ENCODE measurements around the gene BRAT1. TPM values are rescaled to one million over a fixed set of nuclear protein-coding genes. Genes with fewer than 3 reads are reported as not detected.
A peak's percentile ranks its signal among the peaks of the same experiment; 100 is the strongest.

Gene BRAT1
- total RNA-seq, 1 donor from 2014 or later = 24.1 TPM

GRCh38 chr7:2526659-2527504, 28.4 kb downstream of the BRAT1 start:
- Histone ChIP-seq H3K4me3 (no peak overlapping the region), H3K9me3 (no peaks in the 10 kb centered on the region), H3K4me1 (peaks cover 84% of the 10 kb centered on the region), H3K27me3 (no peaks in the 10 kb centered on the region), H3K36me3 (peaks cover 23% of the 10 kb centered on the region), H3K27ac (peak overlapping the region; percentile 47)
- TF ChIP-seq, protein P1, sequence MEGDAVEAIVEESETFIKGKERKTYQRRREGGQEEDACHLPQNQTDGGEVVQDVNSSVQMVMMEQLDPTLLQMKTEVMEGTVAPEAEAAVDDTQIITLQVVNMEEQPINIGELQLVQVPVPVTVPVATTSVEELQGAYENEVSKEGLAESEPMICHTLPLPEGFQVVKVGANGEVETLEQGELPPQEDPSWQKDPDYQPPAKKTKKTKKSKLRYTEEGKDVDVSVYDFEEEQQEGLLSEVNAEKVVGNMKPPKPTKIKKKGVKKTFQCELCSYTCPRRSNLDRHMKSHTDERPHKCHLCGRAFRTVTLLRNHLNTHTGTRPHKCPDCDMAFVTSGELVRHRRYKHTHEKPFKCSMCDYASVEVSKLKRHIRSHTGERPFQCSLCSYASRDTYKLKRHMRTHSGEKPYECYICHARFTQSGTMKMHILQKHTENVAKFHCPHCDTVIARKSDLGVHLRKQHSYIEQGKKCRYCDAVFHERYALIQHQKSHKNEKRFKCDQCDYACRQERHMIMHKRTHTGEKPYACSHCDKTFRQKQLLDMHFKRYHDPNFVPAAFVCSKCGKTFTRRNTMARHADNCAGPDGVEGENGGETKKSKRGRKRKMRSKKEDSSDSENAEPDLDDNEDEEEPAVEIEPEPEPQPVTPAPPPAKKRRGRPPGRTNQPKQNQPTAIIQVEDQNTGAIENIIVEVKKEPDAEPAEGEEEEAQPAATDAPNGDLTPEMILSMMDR (IDR thresholded peaks at IDR 0.05) = no peak
- no peak for DNase-seq
- ATAC-seq = no peak
- intact Hi-C loops (cut with DNase I) = no loop called here

- intact Hi-C loops (cut with DNase I) = no loop called here
- no peak for DNase-seq
- Histone ChIP-seq H3K4me3 (no peak overlapping the region), H3K27me3 (no peaks in the 10 kb centered on the region), H3K4me1 (peaks cover 88% of the 10 kb centered on the region), H3K36me3 (peaks cover 23% of the 10 kb centered on the region), H3K9me3 (no peaks in the 10 kb centered on the region), H3K27ac (no peak overlapping the region)
- peak; percentile 3 for ATAC-seq
- TF ChIP-seq, protein P1 (IDR thresholded peaks at IDR 0.05) = no peak
These were observed 29.4 kb downstream of the BRAT1 start for GRCh38 chr7:2525658-2526630.

GRCh38 chr7:2524808-2525657, 30.3 kb downstream of the BRAT1 start:
- Histone ChIP-seq H3K36me3 (peaks cover 23% of the 10 kb centered on the region), H3K27ac (peak overlapping the region; percentile 87), H3K9me3 (no peaks in the 10 kb centered on the region), H3K27me3 (no peaks in the 10 kb centered on the region), H3K4me3 (no peak overlapping the region), H3K4me1 (peaks cover 82% of the 10 kb centered on the region)
- no peak for ATAC-seq
- intact Hi-C loops (cut with DNase I) = no loop called here
- DNase-seq = no peak
- TF ChIP-seq, protein P1 (IDR thresholded peaks at IDR 0.05) = no peak

- DNase-seq (peak; percentile 94), ATAC-seq (peak; percentile 62)
- intact Hi-C loops (cut with DNase I) = no loop called here
- Histone ChIP-seq H3K27me3 (no peaks in the 10 kb centered on the region), H3K27ac (peak overlapping the region; percentile 87), H3K36me3 (peaks cover 23% of the 10 kb centered on the region), H3K4me1 (peaks cover 80% of the 10 kb centered on the region), H3K9me3 (no peaks in the 10 kb centered on the region), H3K4me3 (peak overlapping the region; percentile 65)
- TF ChIP-seq, protein P1 (IDR thresholded peaks at IDR 0.05) = no peak
These were observed 31.1 kb downstream of the BRAT1 start for GRCh38 chr7:2523941-2524807.

Measured in upper lobe of right lung (tissue), 1 donor.